HCT116 (cell line): Measurements from ENCODE around the gene LPAR3.

Source experiments
- CTCF ChIP-seq, 3 experiments: fragments of 200-600 bp in 1 of 3; sonication (generic) in 1 of 3; IDR thresholded peaks in 2 of 3; conservative IDR thresholded peaks in 1 of 3; 2 replicates each; pipeline ENCODE4 v1.5.1; 2012 to 2017; ENCODE audit warnings: low read depth in 2 of 3, low read length in 2 of 3, antibody characterized with exemption in 1 of 3, borderline replicate concordance in 1 of 3, control low read depth in 1 of 3, mild to moderate bottlenecking in 1 of 3, mixed read lengths in 1 of 3, mixed run types in 1 of 3, moderate library complexity in 1 of 3; ENCODE audit not compliant: insufficient read depth in 1 of 3
- EGR1 ChIP-seq: IDR thresholded peaks from 2 replicates; pipeline ENCODE4 v1.6.1; 2012; ENCODE audit warnings: low read depth
- ELF1 ChIP-seq: IDR thresholded peaks from 2 replicates; pipeline ENCODE4 v1.6.1; 2012; ENCODE audit warnings: low read depth, borderline replicate concordance
- EZH2 ChIP-seq: fragments of 200-600 bp; sonication (generic); IDR thresholded peaks from 2 replicates; pipeline ENCODE4 v1.6.1; 2017; ENCODE audit warnings: antibody characterized with exemption, mixed run types
- MAX ChIP-seq: IDR thresholded peaks from 2 replicates; pipeline ENCODE4 v1.6.1; 2012
- POLR2A ChIP-seq: IDR thresholded peaks from 2 replicates; pipeline ENCODE4 v1.7.0; 2011; ENCODE audit warnings: borderline replicate concordance; ENCODE audit not compliant: insufficient read depth, insufficient read length; ENCODE audit errors: extremely low read depth
- POLR2AphosphoS5 ChIP-seq: IDR thresholded peaks from 2 replicates; pipeline ENCODE4 v1.6.1; 2011; ENCODE audit warnings: mild to moderate bottlenecking, low read depth, low read length, moderate library complexity
- SP1 ChIP-seq: IDR thresholded peaks from 2 replicates; pipeline ENCODE4 v1.6.1; 2012; ENCODE audit warnings: low read depth

- TF ChIP-seq SP1: no peak
- TF ChIP-seq ELF1: no peak
- TF ChIP-seq POLR2AphosphoS5: no peak
- TF ChIP-seq POLR2A: no peak
- 0 out of 6 replicates have a peak, but pooled peaks of 1 of the 3 experiments have one; percentile 6 for TF ChIP-seq CTCF (IDR thresholded peaks at IDR 0.05 in 2 of 3, conservative IDR thresholded peaks at IDR 0.05 in 1 of 3; ENCODE audit: borderline replicate concordance in 1 of 3, insufficient read depth in 1 of 3, low read depth in 2 of 3, low read length in 2 of 3)
- no peak for TF ChIP-seq EZH2
- no peak for TF ChIP-seq EGR1
- TF ChIP-seq MAX: no peak
Observed at GRCh38 chr1:84884671-84885389, 8.2 kb downstream of the LPAR3 start.
